SK-N-MC (cell line): Measurements from ENCODE around the gene RNF113B.

Experiments used
- EZH2 ChIP-seq: fragments of 200-600 bp; sonication (generic); IDR thresholded peaks from one replicate; pipeline ENCODE4 v1.6.1; 2017; ENCODE audit warnings: antibody characterized with exemption
- FOXP2 ChIP-seq: optimal IDR thresholded peaks from 2 replicates; pipeline ENCODE3; 2011; ENCODE audit warnings: mild to moderate bottlenecking, moderate library complexity; ENCODE audit not compliant: insufficient read depth; ENCODE audit errors: extremely low read length, control extremely low read depth
- POLR2AphosphoS5 ChIP-seq: IDR thresholded peaks from 2 replicates; pipeline ENCODE4 v1.6.1; 2012; ENCODE audit warnings: mild to moderate bottlenecking, low read depth, low read length, borderline replicate concordance

- TF ChIP-seq POLR2AphosphoS5, result no peak
- TF ChIP-seq EZH2, result no peak
- no peak for TF ChIP-seq FOXP2
These were observed 29.5 kb downstream of the RNF113B start for GRCh38 chr13:98147521-98147920.
